Lower lobe of right lung (tissue), 2 donors: ENCODE results near the gene CEP135. TPM values are rescaled to one million over a fixed set of nuclear protein-coding genes. Genes with fewer than 3 reads are reported as not detected.

Experiments used
- ATAC-seq, 2 donors: fragments of 200-7000 bp; cut with Tn5 transposase; one replicate each; pipeline ENCODE4 v1.9.1; 2020 to 2022; ENCODE audit warnings: mild to moderate bottlenecking in 2 of 2, moderate library complexity in 2 of 2
- DNase-seq: peaks from one replicate; pipeline ENCODE4 v3.0.0-alpha.2; 2020
- H3K27ac ChIP-seq: fragments of 200-600 bp; one replicate; pipeline ENCODE4 v1.8.0; 2022
- H3K27me3 ChIP-seq: fragments of 200-600 bp; one replicate; pipeline ENCODE4 v1.8.0; 2022; ENCODE audit warnings: low read depth
- H3K36me3 ChIP-seq: fragments of 200-600 bp; one replicate; pipeline ENCODE4 v1.8.0; 2022; ENCODE audit warnings: mild to moderate bottlenecking
- H3K4me1 ChIP-seq: fragments of 200-600 bp; one replicate; pipeline ENCODE4 v1.8.0; 2022
- H3K4me3 ChIP-seq: fragments of 200-600 bp; one replicate; pipeline ENCODE4 v1.8.0; 2022; ENCODE audit warnings: mild to moderate bottlenecking
- H3K9me3 ChIP-seq: fragments of 200-600 bp; one replicate; pipeline ENCODE4 v1.8.0; 2022
- intact Hi-C: fragments of 100-400 bp; cut with DNase I; formaldehyde crosslinking; loops from one replicate; pipeline ENCODE4 v1.11.0; 2022
- total RNA-seq: library from RNA; stranded (reverse); fragmentation: NEBNext Ultra II Directional; extraction: Animal tissue kit (Norgen Biotek cat#: 25700); gene quantifications from one replicate; pipeline ENCODE4 v1.2.1, GENCODE V29; 2021
- TF ChIP-seq, protein P1 (sequence below): fragments of 200-600 bp; IDR thresholded peaks from one replicate; pipeline ENCODE4 v1.8.0; 2022; ENCODE audit warnings: antibody characterized with exemption, mild to moderate bottlenecking
- donor health status: DM: no; HTN: yes; CAD: no; lungs with severe emphysema.

Gene CEP135
- total RNA-seq, 1 donor from 2014 or later = 8.2 TPM

DNA sequence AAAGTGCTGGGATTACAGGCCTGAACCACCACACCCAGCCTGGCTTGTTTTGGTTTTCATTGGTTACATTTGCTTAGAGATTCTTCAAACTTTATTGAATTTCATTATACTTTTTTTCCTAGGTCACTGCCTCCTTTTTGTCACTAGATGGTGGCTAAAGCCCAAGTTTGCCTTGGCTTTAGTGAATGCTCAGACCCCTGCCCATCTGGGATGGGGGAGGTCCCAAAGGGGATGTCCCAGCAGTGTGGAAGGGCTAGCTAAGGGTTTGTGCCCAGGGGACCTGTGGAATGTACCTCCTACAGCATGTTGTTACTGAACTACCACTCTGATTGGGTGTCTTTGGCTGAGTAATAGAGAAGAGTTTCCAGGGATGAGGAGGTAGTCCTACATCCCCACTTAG is 58.4 kb downstream of the CEP135 start:
- H3K36me3 ChIP-seq = peaks cover 45% of the 10 kb centered on the region
- no peak for DNase-seq
- ATAC-seq = no peak
- no peak overlapping the region for H3K27ac ChIP-seq
- intact Hi-C loops = no loop called here
- no peak overlapping the region for H3K4me3 ChIP-seq
- TF ChIP-seq, protein P1, sequence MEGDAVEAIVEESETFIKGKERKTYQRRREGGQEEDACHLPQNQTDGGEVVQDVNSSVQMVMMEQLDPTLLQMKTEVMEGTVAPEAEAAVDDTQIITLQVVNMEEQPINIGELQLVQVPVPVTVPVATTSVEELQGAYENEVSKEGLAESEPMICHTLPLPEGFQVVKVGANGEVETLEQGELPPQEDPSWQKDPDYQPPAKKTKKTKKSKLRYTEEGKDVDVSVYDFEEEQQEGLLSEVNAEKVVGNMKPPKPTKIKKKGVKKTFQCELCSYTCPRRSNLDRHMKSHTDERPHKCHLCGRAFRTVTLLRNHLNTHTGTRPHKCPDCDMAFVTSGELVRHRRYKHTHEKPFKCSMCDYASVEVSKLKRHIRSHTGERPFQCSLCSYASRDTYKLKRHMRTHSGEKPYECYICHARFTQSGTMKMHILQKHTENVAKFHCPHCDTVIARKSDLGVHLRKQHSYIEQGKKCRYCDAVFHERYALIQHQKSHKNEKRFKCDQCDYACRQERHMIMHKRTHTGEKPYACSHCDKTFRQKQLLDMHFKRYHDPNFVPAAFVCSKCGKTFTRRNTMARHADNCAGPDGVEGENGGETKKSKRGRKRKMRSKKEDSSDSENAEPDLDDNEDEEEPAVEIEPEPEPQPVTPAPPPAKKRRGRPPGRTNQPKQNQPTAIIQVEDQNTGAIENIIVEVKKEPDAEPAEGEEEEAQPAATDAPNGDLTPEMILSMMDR = no peak
- H3K4me1 ChIP-seq = no peaks in the 10 kb centered on the region
- H3K27me3 ChIP-seq = no peaks in the 10 kb centered on the region
- no peaks in the 10 kb centered on the region for H3K9me3 ChIP-seq

GRCh38 chr4:56008206-56008605 is 59.5 kb downstream of the CEP135 start:
- Histone ChIP-seq H3K9me3 (no peaks in the 10 kb centered on the region), H3K4me1 (no peaks in the 10 kb centered on the region), H3K4me3 (no peak overlapping the region), H3K36me3 (peaks cover 56% of the 10 kb centered on the region), H3K27ac (no peak overlapping the region), H3K27me3 (no peaks in the 10 kb centered on the region)
- TF ChIP-seq, protein P1 = no peak
- ATAC-seq = no peak
- intact Hi-C loops = no loop called here
- DNase-seq = no peak

- peaks cover 56% of the 10 kb centered on the region for H3K36me3 ChIP-seq
- H3K27ac ChIP-seq = no peak overlapping the region
- H3K27me3 ChIP-seq = no peaks in the 10 kb centered on the region
- no peaks in the 10 kb centered on the region for H3K4me1 ChIP-seq
- ATAC-seq = no peak
- H3K9me3 ChIP-seq = no peaks in the 10 kb centered on the region
- TF ChIP-seq, protein P1 = no peak
- intact Hi-C loops = no loop called here
- no peak overlapping the region for H3K4me3 ChIP-seq
- DNase-seq = no peak
Measured at GRCh38 chr4:56026596-56026995, 77.9 kb downstream of the CEP135 start.

DNA sequence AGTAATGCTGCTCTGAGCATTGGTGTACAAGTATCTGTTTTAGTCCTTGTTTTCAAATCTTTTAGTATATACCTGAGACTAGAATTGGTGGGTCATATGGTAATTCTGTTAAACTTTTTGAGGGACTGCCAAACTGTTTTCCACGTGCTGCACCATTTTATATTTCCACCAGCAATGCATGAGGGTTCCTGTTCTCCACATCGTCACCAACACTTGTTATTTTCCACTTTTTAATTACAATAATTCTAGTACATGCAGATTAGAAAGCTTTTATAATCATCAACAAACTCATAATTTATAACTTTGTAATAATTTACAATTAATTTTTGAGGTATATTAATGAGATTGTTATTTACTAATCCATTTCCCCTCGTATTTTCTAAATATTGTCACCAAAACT is 79.4 kb downstream of the CEP135 start:
- TF ChIP-seq, protein P1 = no peak
- intact Hi-C loops = no loop called here
- H3K36me3 ChIP-seq = peaks cover 51% of the 10 kb centered on the region
- DNase-seq = no peak
- no peak overlapping the region for H3K27ac ChIP-seq
- H3K4me3 ChIP-seq = no peak overlapping the region
- ATAC-seq = no peak
- no peaks in the 10 kb centered on the region for H3K9me3 ChIP-seq
- no peaks in the 10 kb centered on the region for H3K27me3 ChIP-seq
- no peaks in the 10 kb centered on the region for H3K4me1 ChIP-seq

- DNase-seq (no peak), ATAC-seq (no peak)
- H3K4me3 ChIP-seq = no peak overlapping the region
- no peaks in the 10 kb centered on the region for H3K27me3 ChIP-seq
- no peaks in the 10 kb centered on the region for H3K4me1 ChIP-seq
- TF ChIP-seq, protein P1 = no peak
- H3K9me3 ChIP-seq = no peaks in the 10 kb centered on the region
- no peaks in the 10 kb centered on the region for H3K36me3 ChIP-seq
- H3K27ac ChIP-seq = no peak overlapping the region
- intact Hi-C loops = no loop called here
Measured at GRCh38 chr4:56038487-56039162, 89.9 kb downstream of the CEP135 start.
